Fibroblast of skin of right quadriceps (primary cell): ENCODE measurements around the gene TAGAP.
"Not testable (repeated sequence)": the region's sequence is repeated elsewhere in the genome, so short reads cannot be mapped to it uniquely, and the experiment has no call there.

Experiments used
- DNase-seq: peaks from one replicate; pipeline ENCODE4 v3.0.0-alpha.2; 2013

The TAGAP gene

GRCh38 chr6:159008656-159009288, 36.0 kb downstream of the TAGAP start:
- peak; percentile 18 for DNase-seq

GRCh38 chr6:159007510-159007909, 37.3 kb downstream of the TAGAP start:
- DNase-seq: no peak

- DNase-seq: no peak
Observed at GRCh38 chr6:159005436-159005835, 39.4 kb downstream of the TAGAP start.

- no peak for DNase-seq
Observed at GRCh38 chr6:159004592-159004991, 40.2 kb downstream of the TAGAP start.

- peak; percentile 46 for DNase-seq
Observed at GRCh38 chr6:159002432-159003155, 42.2 kb downstream of the TAGAP start.

GRCh38 chr6:158999666-159000403, 45.0 kb downstream of the TAGAP start, which contains the start of gene RSPH3:
Gene RSPH3 (minus strand): TSS chr6:159000202. CDS start chr6:158999550, 652 bp downstream.
- peak; percentile 92 for DNase-seq

- DNase-seq: no peak
Observed at GRCh38 chr6:158999154-158999665, 45.6 kb downstream of the TAGAP start.

- no peak for DNase-seq
Observed at GRCh38 chr6:158996856-158997255, 47.9 kb downstream of the TAGAP start.

GRCh38 chr6:158993639-158994038, 51.2 kb downstream of the TAGAP start:
- no peak for DNase-seq

GRCh38 chr6:158991017-158991723, 53.6 kb downstream of the TAGAP start:
- DNase-seq: no peak

GRCh38 chr6:158989711-158990110, 55.1 kb downstream of the TAGAP start:
- DNase-seq: not testable (repeated sequence)

GRCh38 chr6:158988477-158988876, 56.3 kb downstream of the TAGAP start:
- no peak for DNase-seq

- DNase-seq: no peak
Observed at GRCh38 chr6:158987657-158988056, 57.1 kb downstream of the TAGAP start.
